Fibroblast of the aortic adventitia (primary cell): ENCODE results near the gene PCSK5. TPM values are rescaled to one million over a fixed set of nuclear protein-coding genes. Genes with fewer than 3 reads are reported as not detected.

ENCODE experiments used
- DNase-seq: peaks from one replicate; pipeline ENCODE4 v3.0.0-alpha.2; 2010; ENCODE audit warnings: low read depth
- H3K4me3 ChIP-seq: 2 replicates; pipeline ENCODE4 v1.5.1; 2011; ENCODE audit warnings: low read depth, mild to moderate bottlenecking, control low read depth, low read length, moderate library complexity
- CTCF ChIP-seq: IDR thresholded peaks from 2 replicates; pipeline ENCODE4 v1.5.1; 2011; ENCODE audit warnings: mild to moderate bottlenecking, low read length, control low read depth, inconsistent platforms; ENCODE audit not compliant: insufficient read depth
- total RNA-seq: library from RNA; depleted of rRNA; stranded (reverse); fragments of >200 nt; gene quantifications from 2 replicates; pipeline ENCODE4 v1.2.3, GENCODE V29; 2012; ENCODE audit warnings: low replicate concordance

The PCSK5 gene
- total RNA-seq, 1 donor, result 3.6 TPM

- TF ChIP-seq CTCF, result no peak
Observed at GRCh38 chr9:75939536-75940111, 49.2 kb downstream of the PCSK5 start.

GRCh38 chr9:75941066-75941465 lies 50.6 kb downstream of the PCSK5 start:
- H3K4me3 ChIP-seq, result no peak overlapping the region
- peak; percentile 24 for DNase-seq
- no peak for TF ChIP-seq CTCF

More at GRCh38 chr9:75939536-75940111, 49.2 kb downstream of the PCSK5 start:
- DNase-seq, result no peak
- H3K4me3 ChIP-seq, result no peak overlapping the region

- no peak overlapping the region for H3K4me3 ChIP-seq
Observed at GRCh38 chr9:75941577-75942311, 51.3 kb downstream of the PCSK5 start.

GRCh38 chr9:75946766-75947165 lies 56.3 kb downstream of the PCSK5 start:
- no peak for TF ChIP-seq CTCF
- DNase-seq, result no peak
- H3K4me3 ChIP-seq, result no peak overlapping the region

More at GRCh38 chr9:75941577-75942311, 51.3 kb downstream of the PCSK5 start:
- no peak for DNase-seq
- no peak for TF ChIP-seq CTCF

- no peak for DNase-seq
- TF ChIP-seq CTCF, result no peak
- H3K4me3 ChIP-seq, result no peak overlapping the region
Observed at GRCh38 chr9:75947233-75947632, 56.8 kb downstream of the PCSK5 start.

- no peak overlapping the region for H3K4me3 ChIP-seq
- no peak for TF ChIP-seq CTCF
- peak; percentile 61 for DNase-seq
Observed at GRCh38 chr9:75950998-75951397, 60.5 kb downstream of the PCSK5 start.
